LNCaP clone FGC (cell line): ENCODE results near the gene EVPLL.
"Not testable (repeated sequence)": the region's sequence is repeated elsewhere in the genome, so short reads cannot be mapped to it uniquely, and the experiment has no call there.

ENCODE experiments used
- DNase-seq: peaks from one replicate; pipeline ENCODE4 v3.0.0-alpha.2; 2011; ENCODE audit warnings: low read depth
- H3K4me3 ChIP-seq: 2 replicates; pipeline ENCODE4 v1.5.1; 2011; ENCODE audit warnings: mild to moderate bottlenecking, low read depth, low read length, control low read depth
- TF ChIP-seq, protein P1 (sequence below): IDR thresholded peaks from 2 replicates; pipeline ENCODE4 v1.5.1; 2012; ENCODE audit warnings: mild to moderate bottlenecking; ENCODE audit not compliant: control insufficient read depth, insufficient read depth; ENCODE audit errors: extremely low read depth

The EVPLL gene

DNA sequence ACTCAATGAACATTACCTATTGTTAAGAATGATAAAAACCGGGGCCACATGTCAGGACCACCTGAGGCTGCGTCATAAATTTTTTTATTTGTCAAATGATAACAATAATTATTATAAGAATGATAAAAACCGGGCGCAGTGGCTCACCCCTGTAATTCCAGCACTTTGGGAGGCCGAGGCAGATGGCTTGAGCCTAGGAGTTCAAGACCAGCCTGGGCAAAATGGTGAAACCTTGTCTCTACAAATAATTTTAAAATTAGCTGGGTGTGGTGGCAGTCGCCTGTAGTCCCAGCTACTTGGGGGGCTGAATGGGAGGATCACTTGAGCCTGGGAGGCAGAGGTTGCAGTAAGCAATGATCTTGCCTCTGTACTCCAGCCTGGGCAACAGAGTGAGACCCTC, 13.4 kb upstream of the EVPLL start:
- no peak for DNase-seq
- no peak overlapping the region; the same call in 1 of the 2 replicates for H3K4me3 ChIP-seq
- TF ChIP-seq, protein P1, sequence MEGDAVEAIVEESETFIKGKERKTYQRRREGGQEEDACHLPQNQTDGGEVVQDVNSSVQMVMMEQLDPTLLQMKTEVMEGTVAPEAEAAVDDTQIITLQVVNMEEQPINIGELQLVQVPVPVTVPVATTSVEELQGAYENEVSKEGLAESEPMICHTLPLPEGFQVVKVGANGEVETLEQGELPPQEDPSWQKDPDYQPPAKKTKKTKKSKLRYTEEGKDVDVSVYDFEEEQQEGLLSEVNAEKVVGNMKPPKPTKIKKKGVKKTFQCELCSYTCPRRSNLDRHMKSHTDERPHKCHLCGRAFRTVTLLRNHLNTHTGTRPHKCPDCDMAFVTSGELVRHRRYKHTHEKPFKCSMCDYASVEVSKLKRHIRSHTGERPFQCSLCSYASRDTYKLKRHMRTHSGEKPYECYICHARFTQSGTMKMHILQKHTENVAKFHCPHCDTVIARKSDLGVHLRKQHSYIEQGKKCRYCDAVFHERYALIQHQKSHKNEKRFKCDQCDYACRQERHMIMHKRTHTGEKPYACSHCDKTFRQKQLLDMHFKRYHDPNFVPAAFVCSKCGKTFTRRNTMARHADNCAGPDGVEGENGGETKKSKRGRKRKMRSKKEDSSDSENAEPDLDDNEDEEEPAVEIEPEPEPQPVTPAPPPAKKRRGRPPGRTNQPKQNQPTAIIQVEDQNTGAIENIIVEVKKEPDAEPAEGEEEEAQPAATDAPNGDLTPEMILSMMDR = no peak

DNA sequence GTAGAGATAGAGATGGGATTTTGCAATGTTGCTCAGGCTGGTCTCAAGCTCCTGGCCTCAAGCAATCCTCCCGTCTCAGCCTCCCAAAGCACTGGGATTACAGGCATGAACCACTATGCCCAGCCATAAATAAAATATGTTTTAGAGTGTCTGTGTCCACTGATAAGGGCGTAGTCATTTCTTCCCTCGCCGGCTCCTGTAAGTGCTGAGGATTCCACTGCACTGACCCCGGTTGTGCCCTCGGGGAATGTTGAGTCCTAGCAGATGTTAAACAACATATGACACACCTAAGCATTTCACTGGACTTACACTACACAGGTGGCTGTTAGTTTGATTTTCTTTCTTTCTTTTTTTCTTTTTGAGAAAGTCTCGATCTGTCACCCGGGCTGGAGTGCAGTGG, 8.6 kb upstream of the EVPLL start:
- no peak overlapping the region for H3K4me3 ChIP-seq
- TF ChIP-seq, protein P1 = no peak
- DNase-seq = no peak

DNA sequence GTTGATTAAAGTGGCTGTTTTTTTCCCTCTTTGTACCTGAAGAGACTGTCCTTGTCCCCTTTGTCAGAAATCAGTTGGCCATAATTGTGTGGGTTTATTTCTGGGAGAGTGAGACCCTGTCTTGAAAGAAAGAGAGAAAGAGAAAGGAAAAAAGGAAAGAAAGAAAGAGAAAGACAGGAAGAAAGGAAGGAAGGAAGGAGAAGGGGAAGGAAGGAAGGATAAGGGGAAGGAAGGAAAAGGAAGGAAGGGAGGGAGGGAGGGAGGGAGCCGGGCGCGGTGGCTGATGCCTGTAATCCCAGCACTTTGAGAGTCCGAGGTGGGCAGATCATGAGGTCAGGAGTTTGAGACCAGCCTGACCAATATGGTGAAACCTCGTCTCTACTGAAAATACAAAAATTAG, 6.8 kb upstream of the EVPLL start:
- H3K4me3 ChIP-seq = no peak overlapping the region
- DNase-seq = no peak
- TF ChIP-seq, protein P1 = no peak

- DNase-seq = no peak
- TF ChIP-seq, protein P1 = no peak
- no peak overlapping the region for H3K4me3 ChIP-seq
These were observed 6.1 kb upstream of the EVPLL start for GRCh38 chr17:18371455-18371854.

- not testable (repeated sequence) for DNase-seq
These were observed 4.4 kb upstream of the EVPLL start for GRCh38 chr17:18373181-18373580.

DNA sequence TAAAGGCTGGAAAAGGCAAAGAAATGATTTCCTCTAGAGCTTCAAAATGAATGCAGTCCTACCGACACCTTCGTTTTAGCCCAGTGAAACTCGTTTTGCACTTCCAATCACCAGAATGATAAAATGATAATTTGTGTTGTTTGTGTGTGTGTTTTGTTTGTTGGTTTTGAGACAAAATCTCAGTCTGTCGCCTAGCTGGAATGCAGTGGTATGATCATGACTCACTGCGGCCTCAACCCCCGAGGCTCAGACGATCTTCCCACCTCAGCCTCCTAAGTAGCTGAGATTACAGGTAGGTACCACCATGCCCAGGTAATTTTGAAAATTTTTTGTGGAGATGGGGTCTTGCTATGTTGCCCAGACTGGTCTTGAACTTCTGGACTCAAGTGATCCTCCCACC, 3.4 kb upstream of the EVPLL start:
- no peak for DNase-seq
- TF ChIP-seq, protein P1 = no peak

More at GRCh38 chr17:18373181-18373580, 4.4 kb upstream of the EVPLL start:
- H3K4me3 ChIP-seq = not testable (repeated sequence)

DNA sequence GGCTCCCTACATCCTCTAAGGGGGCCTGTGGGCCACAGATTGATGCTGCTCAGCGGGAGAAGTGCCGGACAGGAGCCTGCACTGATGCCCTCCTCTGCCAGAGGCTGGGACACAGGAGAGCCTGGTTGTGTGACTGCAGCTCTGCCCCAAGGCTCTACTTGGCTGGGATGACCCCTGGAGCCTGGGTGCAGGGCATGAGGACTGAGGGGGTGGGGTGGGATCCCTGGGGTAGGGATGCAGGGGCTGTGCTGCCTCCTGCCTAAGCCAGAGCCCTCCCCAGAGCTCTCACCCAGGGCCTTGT, 577 bp downstream of the EVPLL start:
- TF ChIP-seq, protein P1 = no peak
- H3K4me3 ChIP-seq = no peak overlapping the region
- DNase-seq = no peak

More for the DNA sequence above, 3.4 kb upstream of the EVPLL start:
- H3K4me3 ChIP-seq = no peak overlapping the region

DNA sequence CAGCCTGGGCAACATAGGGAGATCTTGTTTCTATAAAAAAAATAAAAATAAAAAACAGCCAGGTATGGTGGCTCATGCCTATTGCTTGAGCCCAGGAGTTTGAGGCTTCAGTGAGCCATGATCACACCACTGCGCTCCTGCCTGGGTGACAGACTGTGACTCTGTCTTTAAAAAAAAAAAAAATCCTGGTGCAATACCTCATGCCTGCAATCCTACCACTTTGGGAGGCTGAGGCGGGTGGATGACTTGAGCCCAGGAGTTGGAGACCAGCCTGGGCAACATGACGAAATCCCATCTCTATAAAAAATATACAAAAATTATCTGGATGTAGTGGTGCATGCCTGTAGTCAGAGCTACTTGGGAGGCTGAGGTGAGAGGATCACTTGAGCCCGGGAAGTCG, 1.0 kb downstream of the EVPLL start:
- DNase-seq, H3K4me3 ChIP-seq: not testable (repeated sequence)
